Measurements from ENCODE around the gene KIF3A. TPM values are rescaled to one million over a fixed set of nuclear protein-coding genes. Genes with fewer than 3 reads are reported as not detected.

Gene KIF3A
- total RNA-seq, 1 donor from 2014 or later, result 76.7 TPM

DNA sequence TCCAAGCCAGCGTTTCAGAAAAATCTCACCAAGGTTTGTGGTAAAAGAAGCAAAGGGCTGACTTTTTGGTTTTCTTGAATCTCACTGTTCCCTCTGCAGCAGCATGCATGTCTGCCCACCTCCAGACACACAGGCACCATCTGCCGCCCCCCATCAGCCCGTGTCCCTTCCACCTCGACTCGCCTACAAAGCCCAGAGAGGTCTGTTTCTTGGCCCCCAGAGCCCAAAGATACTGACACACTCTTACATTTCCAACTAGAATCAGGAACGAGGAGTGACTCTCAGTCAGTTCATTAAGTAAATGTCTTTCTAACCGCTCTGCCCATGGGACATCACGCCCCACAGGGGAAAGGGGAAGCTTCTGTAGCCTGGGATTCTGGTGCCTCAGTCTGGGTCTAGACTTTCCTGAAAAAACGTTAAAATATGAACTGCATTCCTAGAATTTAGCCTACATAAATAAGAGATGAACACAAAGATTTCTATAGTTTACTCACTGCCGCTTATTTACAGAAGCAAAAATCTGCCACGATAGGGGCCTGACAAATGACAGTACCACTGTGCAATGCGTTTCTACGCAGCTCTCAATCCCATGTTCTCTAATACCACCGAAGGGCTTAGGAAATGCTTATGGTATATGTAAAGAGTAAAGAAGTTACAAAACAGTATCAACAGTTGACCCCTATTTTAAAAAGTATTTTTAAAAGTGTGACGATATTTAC lies 59.5 kb downstream of the KIF3A start:
- no peak for DNase-seq

GRCh38 chr5:132677191-132677590 lies 60.2 kb downstream of the KIF3A start:
- DNase-seq, result no peak

- DNase-seq, result no peak
These were observed 61.2 kb downstream of the KIF3A start for GRCh38 chr5:132675936-132676689.

DNA sequence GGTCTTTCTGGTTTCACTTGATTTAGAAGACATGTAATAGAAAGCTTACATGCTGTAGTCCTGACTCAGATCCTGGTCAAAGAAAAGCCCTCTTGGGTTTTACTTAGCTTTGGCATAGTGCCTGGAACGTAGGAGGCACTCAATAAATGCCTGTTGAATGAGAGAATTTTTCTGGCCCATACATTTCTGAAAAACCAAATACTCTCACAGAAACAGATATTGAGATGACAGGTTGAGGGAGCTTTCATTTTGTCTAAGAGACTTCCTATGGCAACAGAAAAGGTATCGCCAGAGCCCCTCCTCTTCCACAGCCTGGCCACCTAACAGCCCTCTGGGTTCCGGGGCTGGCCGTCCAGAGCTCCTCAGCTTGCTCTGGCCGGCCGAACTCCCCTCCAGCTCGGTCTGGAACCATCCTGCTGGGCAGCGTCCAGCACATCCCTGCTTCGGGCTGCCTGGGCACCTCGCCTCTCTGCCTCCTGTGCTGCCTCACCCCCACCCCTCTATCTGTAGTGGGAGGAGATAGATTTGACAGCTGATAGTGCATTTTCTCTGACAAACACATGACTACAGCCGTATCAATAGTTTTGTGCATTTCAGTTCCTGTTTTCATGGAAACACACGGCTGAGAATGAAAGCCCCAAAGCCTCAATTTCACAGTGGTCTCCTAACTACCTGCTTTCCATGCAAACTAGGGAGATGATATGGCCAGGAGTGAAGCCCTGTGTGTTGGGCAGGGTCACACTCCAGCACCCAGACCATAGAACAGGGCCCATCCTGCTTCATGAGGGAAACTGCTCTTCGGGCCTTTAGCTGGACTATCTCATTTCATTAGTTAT lies 62.5 kb downstream of the KIF3A start:
- DNase-seq, result no peak

- DNase-seq, result no peak
These were observed 63.3 kb downstream of the KIF3A start, which contains the start of gene IL4 for GRCh38 chr5:132673939-132674630. TSS of gene IL4 (plus strand) at chr5:132673989. CDS start at chr5:132674051, 62 bp downstream.

DNA sequence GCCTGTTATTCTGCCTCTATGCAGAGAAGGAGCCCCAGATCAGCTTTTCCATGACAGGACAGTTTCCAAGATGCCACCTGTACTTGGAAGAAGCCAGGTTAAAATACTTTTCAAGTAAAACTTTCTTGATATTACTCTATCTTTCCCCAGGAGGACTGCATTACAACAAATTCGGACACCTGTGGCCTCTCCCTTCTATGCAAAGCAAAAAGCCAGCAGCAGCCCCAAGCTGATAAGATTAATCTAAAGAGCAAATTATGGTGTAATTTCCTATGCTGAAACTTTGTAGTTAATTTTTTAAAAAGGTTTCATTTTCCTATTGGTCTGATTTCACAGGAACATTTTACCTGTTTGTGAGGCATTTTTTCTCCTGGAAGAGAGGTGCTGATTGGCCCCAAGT lies 63.9 kb downstream of the KIF3A start:
- DNase-seq, result no peak

DNA sequence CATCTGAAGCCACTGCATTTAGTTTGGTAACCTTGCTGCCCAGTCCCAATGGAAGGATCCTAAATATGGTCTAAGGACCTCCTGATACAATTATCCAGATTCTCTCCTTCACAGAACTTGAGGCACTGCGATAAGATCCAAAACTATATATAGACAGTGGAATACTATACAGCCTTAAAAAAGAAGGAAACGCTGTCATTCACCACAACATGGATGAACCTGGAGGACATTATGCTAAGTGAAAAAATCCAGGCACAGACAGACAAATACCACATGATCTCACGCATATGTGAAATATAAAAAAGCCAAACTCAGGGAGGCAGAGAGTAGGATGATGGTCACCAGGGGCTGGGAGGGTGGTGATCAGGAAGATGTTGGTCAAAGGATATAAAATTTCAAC lies 66.3 kb downstream of the KIF3A start:
- DNase-seq, result no peak

GRCh38 chr5:132669966-132670882 lies 67.1 kb downstream of the KIF3A start:
- no peak for DNase-seq

DNA sequence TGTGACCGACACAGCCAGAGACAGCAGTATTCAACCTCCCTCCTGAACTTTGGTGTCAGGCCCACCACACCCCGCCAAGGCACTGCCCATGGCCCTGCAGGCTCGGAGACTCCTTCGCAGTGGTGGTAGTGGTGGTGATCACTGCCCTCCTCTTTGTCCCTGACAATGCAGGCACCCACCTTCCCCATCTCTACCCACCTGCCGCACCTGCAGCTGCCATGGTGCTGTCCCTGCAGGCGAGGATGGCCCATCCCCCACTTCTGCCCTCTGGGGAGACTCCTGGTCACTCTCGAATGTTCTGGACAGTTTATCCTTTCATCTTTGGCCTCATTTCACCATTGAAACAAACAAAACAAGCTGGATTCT lies 67.9 kb downstream of the KIF3A start:
- no peak for DNase-seq

- DNase-seq, result no peak
These were observed 68.5 kb downstream of the KIF3A start for GRCh38 chr5:132668706-132669454.

- DNase-seq, result no peak
These were observed 69.3 kb downstream of the KIF3A start for GRCh38 chr5:132667761-132668705.

- no peak for DNase-seq
These were observed 70.0 kb downstream of the KIF3A start for GRCh38 chr5:132667309-132667708.

DNA sequence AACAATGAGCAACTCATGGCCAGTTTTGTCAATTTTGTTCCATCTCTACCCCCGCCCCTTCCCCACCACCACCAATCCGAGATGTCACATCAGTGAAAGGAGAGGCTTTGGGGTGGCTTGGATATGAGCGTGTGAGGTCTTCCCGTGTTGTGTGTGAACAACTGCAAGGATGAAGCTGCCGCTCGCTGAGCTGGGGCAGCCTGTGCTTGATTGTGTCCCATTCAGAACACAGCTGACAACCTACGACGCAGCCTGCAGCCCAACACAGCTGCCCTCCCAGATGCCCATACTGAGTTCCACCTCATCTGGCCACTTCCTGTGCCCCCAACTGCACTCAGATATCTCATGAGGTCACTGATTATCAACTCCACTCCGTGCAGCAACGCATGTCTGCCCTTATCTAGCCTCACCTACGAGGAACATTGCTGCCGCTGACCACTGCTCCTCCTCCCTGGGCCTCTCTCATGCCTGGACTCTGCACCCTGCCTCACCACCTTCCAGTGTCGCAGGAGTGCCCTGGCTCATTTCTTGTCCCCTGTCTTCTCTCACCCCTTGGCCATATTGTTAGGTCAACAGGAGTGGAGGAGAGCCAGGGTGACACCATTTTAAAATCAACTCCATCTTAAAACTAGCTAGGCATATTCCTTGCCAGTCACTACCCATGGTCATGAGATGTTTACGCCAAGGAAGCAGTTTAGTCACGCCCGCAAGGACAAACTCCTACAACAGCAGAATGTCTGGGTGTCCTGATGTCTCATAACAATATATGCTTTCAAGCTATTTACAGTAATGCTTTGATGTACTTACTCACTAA lies 70.8 kb downstream of the KIF3A start:
- no peak for DNase-seq

DNA sequence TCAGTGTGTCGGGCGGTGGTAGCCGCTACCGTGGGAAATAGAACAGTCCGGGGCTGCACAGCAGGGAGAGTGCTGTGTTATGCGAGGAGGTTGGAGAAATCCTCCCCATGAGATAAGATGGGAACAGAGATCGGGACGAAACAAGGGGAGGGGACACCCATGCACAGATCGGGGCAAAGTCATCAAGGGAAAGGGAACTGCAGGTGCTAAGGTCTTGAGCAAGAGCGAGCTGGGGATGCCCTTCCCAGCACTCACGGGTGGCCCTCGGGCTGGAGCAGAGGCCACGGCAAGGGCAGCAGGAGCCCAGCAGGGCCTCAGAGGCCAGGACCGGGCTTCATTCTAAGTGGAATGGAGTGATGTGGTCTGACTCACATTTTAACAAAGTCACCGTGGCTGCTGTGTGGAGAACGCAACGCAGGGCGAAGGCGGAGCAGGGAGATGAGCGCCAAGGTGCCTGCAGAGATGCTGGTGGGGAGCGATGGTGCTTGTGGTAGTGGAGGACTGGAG lies 71.7 kb downstream of the KIF3A start:
- no peak for DNase-seq

GRCh38 chr5:132664696-132665209 lies 72.6 kb downstream of the KIF3A start:
- DNase-seq, result no peak

GRCh38 chr5:132663771-132664695 lies 73.3 kb downstream of the KIF3A start:
- DNase-seq, result no peak
